KOPT-K1 (cell line): ENCODE results near the gene ITK.

ENCODE experiments used
- H3K27ac ChIP-seq: fragments of 200-600 bp; sonication (generic); 2 replicates; pipeline ENCODE4 v1.5.1; 2016; ENCODE audit warnings: antibody characterized with exemption, mild to moderate bottlenecking, low read depth, low read length; ENCODE audit not compliant: poor library complexity, severe bottlenecking
- H3K36me3 ChIP-seq: fragments of 200-600 bp; sonication (generic); 2 replicates; pipeline ENCODE4 v1.5.1; 2017; ENCODE audit warnings: antibody characterized with exemption, mild to moderate bottlenecking, low read length, moderate library complexity; ENCODE audit not compliant: insufficient read depth
- H3K9me3 ChIP-seq: fragments of 200-600 bp; sonication (generic); 2 replicates; pipeline ENCODE4 v1.5.1; 2017; ENCODE audit warnings: antibody characterized with exemption, low read length, mild to moderate bottlenecking; ENCODE audit not compliant: insufficient read depth, poor library complexity, severe bottlenecking

ITK gene

GRCh38 chr5:157266286-157267007, 85.8 kb downstream of the ITK start:
- Histone ChIP-seq H3K9me3 (no peaks in the 10 kb centered on the region), H3K36me3 (peaks cover 30% of the 10 kb centered on the region), H3K27ac (peak overlapping the region; percentile 98)

GRCh38 chr5:157267025-157267424, 86.4 kb downstream of the ITK start:
- H3K9me3 ChIP-seq: no peaks in the 10 kb centered on the region
- peaks cover 30% of the 10 kb centered on the region for H3K36me3 ChIP-seq
- H3K27ac ChIP-seq: peak overlapping the region; percentile 98

- Histone ChIP-seq H3K36me3 (peaks cover 30% of the 10 kb centered on the region), H3K27ac (peak overlapping the region; percentile 98), H3K9me3 (no peaks in the 10 kb centered on the region)
Measured at GRCh38 chr5:157267761-157268480, 87.3 kb downstream of the ITK start.

GRCh38 chr5:157269165-157269671, 88.6 kb downstream of the ITK start:
- Histone ChIP-seq H3K27ac (peak overlapping the region; percentile 98), H3K9me3 (no peaks in the 10 kb centered on the region), H3K36me3 (peaks cover 30% of the 10 kb centered on the region)

GRCh38 chr5:157269761-157270272, 89.2 kb downstream of the ITK start:
- Histone ChIP-seq H3K27ac (peak overlapping the region; percentile 98), H3K36me3 (peaks cover 35% of the 10 kb centered on the region), H3K9me3 (no peaks in the 10 kb centered on the region)

GRCh38 chr5:157270771-157271170, 90.1 kb downstream of the ITK start:
- no peaks in the 10 kb centered on the region for H3K9me3 ChIP-seq
- H3K36me3 ChIP-seq: peaks cover 35% of the 10 kb centered on the region
- H3K27ac ChIP-seq: peak overlapping the region; percentile 98

- Histone ChIP-seq H3K27ac (peak overlapping the region; percentile 98), H3K36me3 (peaks cover 40% of the 10 kb centered on the region), H3K9me3 (no peaks in the 10 kb centered on the region)
Measured at GRCh38 chr5:157271740-157272271, 91.2 kb downstream of the ITK start.

- no peaks in the 10 kb centered on the region for H3K9me3 ChIP-seq
- H3K27ac ChIP-seq: peak overlapping the region; percentile 98
- peaks cover 42% of the 10 kb centered on the region for H3K36me3 ChIP-seq
Measured at GRCh38 chr5:157273131-157273556, 92.5 kb downstream of the ITK start.

GRCh38 chr5:157275403-157275802, 94.8 kb downstream of the ITK start:
- Histone ChIP-seq H3K27ac (no peak overlapping the region), H3K36me3 (peaks cover 41% of the 10 kb centered on the region), H3K9me3 (no peaks in the 10 kb centered on the region)

GRCh38 chr5:157278319-157279037, 97.8 kb downstream of the ITK start:
- peaks cover 41% of the 10 kb centered on the region for H3K36me3 ChIP-seq
- H3K9me3 ChIP-seq: peaks cover 13% of the 10 kb centered on the region
- no peak overlapping the region for H3K27ac ChIP-seq

- Histone ChIP-seq H3K36me3 (peaks cover 39% of the 10 kb centered on the region), H3K9me3 (peaks cover 13% of the 10 kb centered on the region), H3K27ac (no peak overlapping the region)
Measured at GRCh38 chr5:157279605-157280239, 99.1 kb downstream of the ITK start.

GRCh38 chr5:157280927-157281326, 100.3 kb downstream of the ITK start:
- Histone ChIP-seq H3K36me3 (peaks cover 51% of the 10 kb centered on the region), H3K27ac (no peak overlapping the region), H3K9me3 (peaks cover 13% of the 10 kb centered on the region)

- Histone ChIP-seq H3K27ac (peak overlapping the region; percentile 33), H3K36me3 (peaks cover 50% of the 10 kb centered on the region), H3K9me3 (peaks cover 13% of the 10 kb centered on the region)
Measured at GRCh38 chr5:157282150-157282549, 101.5 kb downstream of the ITK start.

GRCh38 chr5:157283434-157283833, 102.8 kb downstream of the ITK start:
- Histone ChIP-seq H3K9me3 (peaks cover 13% of the 10 kb centered on the region), H3K27ac (peak overlapping the region; percentile 33), H3K36me3 (peaks cover 53% of the 10 kb centered on the region)
